ENCODE results near the gene SLC11A2.

SLC11A2 gene

DNA sequence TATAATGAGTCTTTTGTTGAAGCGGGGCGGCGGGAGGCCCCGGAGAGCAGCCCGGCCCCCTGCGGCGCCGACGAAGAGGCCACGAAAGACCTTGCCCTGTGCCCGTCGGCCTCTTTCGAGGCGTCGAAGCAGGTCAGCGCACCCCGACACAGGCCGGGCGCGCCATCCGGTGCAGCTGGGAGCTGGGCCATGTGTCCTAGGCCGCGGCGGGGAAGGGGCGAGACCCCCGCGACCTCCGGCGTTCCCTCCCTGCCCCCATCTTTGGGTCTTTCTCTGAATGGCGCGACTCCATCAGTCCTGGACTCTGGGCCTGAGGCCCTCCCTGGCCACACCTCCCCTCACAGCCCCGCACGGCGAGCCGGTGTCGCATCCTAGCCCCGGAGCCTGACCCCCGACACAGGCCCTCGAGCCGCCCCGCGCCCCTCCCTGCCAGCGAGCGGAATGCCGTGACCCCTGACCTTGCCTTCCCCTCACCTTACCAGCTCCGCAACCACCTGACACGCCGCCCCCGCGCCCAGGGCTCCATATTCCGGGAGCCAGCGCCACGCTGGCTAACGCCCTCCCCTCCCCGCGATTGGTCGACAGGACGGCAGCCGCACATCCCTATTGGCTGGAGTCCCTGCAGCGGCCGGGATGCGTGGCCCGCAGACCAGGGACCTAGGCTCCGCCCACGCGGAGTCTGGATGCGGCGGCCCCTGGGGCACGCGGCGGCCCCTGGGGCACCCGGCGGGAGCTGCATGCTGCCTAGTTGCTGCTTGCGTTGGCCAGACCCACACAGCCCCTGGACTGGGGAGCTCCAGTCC is at the start of gene SLC11A2:
Gene SLC11A2 (minus strand): TSS at position 549 of the 803 bp plus-strand sequence. CDS start 15,656 bp downstream, outside the sequence.
- DNase-seq (ENCODE audit: low spot score): peak; percentile 95

DNA sequence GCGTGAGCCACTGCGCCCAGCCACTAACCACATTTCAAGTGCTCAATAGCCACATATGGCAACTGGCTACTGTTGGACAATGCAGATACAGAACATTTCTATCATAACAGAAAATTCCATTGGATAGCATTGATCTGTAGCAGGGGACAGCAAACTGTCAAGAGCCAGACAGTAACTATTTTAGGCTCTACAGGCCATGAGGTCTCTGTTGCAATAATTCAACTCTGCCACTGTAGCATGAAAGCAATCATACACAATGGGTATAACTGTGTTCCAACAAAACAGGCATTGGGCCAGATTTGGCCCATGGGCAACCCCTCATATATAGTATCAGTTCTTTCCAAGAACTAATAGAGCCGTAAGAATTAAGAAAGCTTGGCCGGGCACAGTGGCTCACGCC is 49.2 kb upstream of the SLC11A2 start:
- DNase-seq (ENCODE audit: low spot score): no peak

DNA sequence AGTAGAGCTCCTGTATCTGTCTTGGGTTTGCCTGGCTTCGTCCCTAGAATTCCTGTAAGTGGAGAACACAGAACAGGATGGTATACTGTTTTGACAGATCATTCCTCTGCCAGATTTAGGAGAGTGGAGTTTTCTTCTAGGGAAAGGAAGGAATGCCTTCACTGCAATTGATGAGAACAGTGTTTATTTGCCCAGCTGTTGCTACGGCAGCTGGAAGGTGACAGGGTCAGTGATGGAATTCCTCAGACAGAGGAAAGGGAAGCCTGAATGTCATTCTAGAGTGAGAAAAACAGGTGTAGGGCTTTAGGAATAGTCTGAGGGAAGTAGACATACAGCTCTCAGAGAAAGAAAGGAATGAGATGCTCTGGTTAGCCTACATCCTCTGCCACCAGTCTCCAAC is 45.5 kb upstream of the SLC11A2 start:
- DNase-seq (ENCODE audit: low spot score): no peak

DNA sequence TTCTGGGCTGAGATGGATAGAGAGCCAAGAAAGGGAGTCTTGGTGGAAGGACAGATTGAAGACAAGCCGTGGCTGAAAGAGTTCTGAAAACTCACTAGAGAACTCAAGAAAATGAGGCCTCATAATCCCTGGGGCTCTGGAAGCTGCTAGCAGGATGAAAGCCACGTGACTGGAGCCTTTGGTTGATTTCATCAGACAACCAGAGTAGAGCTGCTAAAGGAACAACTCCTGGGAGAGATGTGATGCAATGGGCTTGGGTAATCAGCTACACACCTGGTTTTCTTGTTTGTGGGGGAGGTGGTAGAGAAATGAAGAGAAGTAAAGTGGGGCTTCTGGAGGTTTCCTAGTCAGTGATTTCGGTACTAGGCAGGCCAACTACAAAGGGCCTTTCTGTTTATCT is 43.8 kb upstream of the SLC11A2 start:
- no peak for DNase-seq (ENCODE audit: low spot score)

DNA sequence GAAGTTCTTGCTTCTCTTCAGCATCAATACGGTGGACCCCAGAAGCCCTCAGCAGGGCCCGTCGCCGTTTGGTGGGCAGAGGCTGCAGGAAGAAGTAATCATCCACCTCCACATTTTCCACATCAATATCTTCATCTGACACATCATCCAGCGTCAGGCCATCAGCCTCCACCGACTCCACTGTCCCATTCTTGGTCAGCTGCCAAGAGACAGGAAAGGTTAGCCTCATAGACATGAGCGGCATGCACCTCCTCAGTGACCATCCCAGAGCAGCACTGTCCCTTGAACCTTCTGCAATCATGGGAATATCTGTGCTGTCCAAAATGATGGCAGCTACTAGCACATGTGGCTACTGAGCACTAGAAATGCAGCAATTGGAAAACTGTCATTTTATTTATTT is 41.6 kb upstream of the SLC11A2 start:
- DNase-seq (ENCODE audit: low spot score): no peak

DNA sequence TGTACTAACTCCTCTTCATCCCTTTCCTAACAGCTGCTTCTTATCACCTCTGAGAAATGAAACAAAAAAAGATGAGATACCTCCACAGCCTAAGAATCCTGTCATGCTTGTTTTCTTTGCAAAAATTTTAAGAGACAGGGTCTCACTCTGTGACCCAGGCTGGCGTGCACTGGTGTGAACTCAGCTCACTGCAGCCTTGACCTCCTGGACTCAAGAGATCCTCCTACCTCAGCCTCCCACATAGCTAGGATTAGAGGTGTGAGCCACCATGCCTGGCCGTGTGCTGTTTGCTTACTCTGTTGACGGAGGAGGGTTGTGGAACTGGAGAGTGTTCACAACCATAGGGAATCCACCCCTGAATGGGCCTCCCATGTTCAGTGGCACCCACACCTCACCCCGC is 41.0 kb upstream of the SLC11A2 start:
- DNase-seq (ENCODE audit: low spot score): no peak

DNA sequence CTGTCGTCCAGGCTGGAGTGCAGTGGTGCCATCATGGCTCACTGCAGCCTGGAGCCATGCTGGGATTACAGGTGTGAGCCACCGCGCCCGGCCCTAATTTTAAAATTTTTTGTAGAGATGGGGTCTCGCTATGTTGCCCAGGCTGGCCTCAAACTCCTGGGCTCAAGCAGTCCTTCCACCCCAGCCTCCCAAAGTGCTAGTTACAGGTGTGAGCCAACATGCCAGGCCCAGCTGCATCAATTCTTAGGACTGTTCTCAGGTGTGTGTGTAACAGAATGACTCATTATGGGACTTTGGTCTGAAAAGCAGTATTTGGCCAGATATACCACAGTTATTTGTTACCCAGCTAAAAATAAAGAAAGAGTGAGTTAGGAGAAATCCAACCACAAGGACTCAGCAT is 39.3 kb upstream of the SLC11A2 start:
- DNase-seq (ENCODE audit: low spot score): no peak

DNA sequence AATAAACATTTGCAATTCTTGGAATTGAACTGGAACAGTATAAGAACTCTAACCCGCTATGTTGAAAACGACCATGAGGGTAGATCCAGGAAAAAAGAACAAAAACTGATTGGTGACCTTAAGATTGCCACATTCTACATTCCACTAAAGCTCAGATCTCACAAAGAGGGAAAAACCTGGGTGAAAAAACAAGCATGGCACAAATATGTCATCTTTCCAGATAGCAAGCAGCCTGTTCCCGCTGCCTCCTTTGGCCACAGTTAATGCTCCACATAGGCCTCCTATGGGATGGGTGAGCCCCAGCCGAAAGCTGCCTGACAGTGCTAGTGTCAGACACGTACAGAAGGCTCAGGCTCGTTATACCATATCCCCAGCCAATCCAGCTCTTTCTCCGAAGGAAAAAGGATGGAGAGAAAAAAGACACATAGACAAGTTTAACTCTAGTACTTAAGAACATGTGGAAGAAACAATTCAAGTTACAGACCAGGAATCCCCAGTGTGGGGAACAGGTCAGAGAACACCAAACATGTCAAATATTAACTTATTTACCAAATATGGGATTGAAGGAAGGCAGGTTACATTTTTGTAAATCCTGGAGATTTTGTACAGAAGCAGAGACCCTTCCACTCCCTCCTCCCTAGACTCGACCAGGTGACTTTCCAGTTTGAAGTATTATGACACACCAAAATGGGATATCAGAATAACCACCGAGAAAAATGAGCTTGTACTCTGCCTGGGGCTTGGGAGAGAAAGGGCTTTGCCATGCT is 36.6 kb upstream of the SLC11A2 start:
- no peak for DNase-seq (ENCODE audit: low spot score)

DNA sequence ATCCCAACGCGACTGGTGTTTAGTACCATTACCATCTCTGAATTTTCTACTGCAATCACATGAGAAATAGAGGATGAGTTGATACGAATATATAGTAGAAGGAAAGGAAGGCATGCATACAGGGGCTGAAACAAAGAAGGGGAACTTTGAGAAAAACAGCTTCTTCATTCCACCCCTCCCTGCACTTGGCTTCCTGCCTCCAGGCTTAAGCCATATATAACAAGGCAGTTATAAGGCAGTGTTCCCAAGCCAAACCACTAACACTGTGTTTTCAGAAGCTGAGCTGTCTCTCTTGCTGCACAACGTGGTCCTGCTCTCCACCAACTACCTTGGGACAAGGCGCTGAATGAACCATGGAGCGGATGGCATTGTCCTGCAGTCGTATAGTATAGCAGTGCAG is 32.9 kb upstream of the SLC11A2 start:
- no peak for DNase-seq (ENCODE audit: low spot score)

DNA sequence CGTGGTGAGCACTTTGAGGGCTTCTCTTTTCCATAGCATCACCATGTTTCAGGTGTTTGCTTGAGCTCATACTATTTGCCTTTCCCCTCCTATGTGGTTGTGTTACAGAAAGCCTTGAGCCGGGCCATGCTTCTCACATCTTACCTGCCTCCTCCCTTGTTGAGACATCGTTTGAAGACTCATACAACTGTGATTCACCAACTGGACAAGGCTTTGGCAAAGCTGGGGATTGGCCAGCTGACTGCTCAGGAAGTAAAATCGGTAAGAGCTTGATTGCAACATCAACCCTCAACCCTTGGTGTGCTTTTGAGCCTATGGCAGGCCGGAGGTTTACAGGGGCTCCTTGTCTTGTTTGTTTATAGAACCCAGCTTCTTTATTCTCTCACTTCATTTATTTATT is 30.1 kb upstream of the SLC11A2 start:
- no peak for DNase-seq (ENCODE audit: low spot score)

DNA sequence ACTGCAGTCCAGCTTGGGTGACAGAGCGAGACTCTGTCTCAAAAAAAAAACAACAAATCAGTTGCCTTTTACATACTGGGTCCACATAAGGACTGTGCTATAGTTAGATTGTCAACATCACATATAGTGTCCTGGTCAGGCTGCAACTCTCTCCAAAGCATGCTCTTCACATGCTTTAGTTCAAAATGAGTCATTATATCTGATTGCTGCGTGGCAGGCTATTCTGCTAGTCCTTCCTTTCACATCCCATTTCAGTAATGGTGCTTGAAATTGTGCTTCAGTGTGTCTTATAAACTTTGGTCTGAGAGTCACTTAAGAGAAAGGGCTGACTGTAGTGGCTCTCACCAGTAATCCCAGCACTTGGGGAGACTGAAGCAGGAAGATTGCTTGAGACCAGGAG is 28.9 kb upstream of the SLC11A2 start:
- no peak for DNase-seq (ENCODE audit: low spot score)

DNA sequence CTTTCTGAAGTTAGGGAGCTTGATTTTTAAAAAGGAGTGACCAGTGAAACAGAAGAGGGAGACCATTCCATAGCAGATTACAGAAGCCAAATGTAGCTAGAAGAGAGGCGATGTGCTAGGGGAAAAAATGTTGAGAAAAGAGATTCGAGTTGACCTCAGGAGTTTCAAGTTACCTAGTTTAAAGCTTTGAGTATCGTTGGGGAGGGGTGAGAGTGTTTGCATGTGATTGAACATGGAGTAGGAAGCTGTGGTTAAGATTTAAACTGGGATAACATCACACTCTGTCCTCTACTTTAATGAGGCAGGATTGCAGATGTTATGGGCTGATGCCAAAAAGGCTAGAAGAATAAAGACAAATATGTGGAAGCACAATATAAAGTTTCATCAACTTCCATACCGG is 25.6 kb upstream of the SLC11A2 start:
- DNase-seq (ENCODE audit: low spot score): no peak

DNA sequence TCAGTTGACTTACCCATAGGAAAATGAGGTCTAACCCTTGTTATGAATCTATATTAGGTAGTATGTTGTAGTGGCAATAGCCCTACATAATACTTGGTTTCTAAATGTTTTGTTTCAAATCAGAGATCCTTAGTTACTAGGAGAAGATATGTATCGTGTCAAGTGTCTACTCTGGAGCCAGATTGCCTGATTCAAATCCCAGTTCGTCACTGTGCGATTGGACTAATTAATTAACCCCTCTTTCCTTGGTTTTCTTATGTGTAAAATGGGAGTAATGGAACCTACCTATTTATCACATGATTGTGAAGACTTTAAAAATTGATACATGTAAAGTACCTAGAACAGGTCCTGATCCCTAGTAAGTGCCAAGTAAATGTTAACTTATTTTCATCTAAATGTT is 23.3 kb upstream of the SLC11A2 start:
- no peak for DNase-seq (ENCODE audit: low spot score)

DNA sequence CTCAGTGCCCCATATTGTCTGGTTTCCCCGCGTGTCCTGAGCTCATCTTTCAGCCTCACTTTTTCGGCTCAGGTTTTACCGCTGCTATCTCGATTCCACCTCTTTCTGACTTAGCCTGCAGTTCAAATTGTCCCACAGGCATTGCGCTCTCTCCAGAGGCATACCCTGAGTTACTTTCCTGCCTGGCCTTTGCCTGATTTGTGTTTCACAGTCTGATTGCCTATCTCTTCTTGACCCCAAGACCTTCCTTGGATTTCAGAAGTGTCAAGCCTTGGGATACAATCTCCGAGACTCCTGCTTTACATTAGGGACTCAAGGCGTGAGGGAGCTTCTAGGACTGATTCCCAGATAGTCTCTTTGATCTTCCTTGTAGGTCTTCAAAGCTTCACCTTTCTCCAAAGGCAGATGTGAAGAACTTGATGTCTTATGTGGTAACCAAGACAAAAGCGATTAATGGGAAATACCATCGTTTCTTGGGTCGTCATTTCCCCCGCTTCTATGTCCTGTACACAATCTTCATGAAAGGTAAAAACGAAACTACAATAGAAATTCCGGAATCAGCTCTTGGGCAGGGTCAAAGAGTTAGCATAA is 22.6 kb upstream of the SLC11A2 start:
- no peak for DNase-seq (ENCODE audit: low spot score)

DNA sequence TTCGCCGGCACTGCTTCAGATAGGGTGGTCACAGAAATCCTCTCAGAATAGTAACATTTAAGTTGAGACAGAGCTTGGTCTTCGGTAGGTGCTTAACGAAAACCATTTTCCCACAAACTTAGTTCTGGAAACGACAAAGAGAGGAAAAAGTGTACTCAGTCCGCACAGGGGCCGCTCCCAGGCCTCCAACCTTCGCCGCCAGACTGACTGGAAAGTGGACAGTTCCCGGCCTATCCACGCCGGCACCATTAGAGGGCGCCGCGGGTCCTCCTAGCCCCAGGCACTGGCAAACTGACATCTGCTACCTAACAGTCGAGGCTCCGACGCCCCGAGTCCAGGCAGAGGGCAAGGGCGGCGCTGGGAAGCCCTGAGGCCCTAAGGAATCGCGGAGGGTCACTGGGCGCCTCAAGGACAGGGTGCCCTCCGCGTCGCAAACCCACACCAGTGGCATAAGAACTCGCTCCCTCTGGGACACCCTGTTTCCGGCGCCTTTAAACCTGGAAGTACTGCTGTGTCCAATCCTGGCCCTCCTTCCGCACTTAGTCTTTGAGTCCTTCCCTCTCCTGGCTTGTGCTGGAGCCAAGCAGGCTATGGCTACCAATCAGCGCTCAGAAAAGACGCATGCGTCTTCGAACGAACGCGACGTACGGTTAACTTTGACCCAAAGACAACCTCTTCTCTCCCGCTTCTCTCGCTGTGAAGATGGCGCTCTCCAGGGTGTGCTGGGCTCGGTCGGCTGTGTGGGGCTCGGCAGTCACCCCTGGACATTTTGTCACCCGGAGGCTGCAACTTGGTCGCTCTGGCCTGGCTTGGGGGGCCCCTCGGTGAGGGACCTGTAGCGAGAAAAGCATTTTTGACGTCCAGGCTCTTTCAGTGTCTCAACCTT is 21.7 kb upstream of the SLC11A2 start, which contains the start of gene LETMD1:
Gene LETMD1 (plus strand): TSS at position 673 of the 886 bp plus-strand sequence. CDS start 30 bp downstream, at position 703.
- DNase-seq (ENCODE audit: low spot score): peak; percentile 97

DNA sequence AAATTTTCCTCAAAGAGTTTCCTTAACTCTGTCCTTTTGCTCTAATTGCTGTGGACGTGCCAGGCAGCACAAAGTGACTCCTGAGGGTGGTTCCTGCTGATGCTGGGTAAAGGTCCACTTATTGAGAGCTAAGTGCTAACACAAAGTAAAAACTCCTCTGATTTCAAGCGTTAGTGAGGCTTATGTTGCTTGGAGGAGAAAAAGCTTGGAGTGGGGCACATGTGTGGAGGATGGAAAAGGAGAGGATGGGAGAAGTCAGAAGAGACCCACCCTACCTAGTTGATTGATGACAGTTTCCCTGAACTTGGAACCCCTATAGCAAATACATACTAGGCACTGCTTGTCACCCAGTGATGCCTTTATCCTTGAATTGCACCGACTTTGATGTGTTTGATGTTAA is 10.1 kb upstream of the SLC11A2 start:
- no peak for DNase-seq (ENCODE audit: low spot score)

DNA sequence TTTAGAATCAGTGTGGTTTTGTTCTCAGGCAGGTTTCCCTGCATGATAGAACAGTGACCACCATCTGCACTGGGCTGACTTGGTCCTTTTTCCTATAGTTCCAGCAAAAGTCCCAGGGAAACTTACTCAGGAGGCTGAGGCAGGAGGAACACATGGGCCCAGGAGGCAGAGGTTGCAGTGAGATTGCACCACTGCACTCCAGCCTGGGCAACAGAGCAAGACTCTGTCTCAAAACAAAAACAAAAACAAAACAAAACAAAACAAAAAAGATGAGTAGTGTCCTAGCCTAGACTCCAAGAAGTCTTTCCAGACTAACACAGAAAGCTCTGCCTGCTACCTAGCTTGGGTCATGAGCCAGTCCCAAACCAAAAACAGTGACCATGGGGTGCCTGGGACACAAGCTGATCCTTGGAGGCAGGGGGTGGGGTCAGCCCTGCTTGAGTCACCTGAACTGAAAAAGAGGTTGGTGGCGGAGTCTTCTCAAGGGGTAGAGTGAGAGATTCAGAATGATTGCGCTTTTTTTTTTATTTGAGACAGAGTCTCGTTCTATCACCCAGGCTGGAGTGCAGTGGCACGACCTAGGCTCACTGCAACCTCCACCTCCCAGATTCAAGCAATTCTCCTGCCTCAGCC is 7.4 kb upstream of the SLC11A2 start:
- no peak for DNase-seq (ENCODE audit: low spot score)

DNA sequence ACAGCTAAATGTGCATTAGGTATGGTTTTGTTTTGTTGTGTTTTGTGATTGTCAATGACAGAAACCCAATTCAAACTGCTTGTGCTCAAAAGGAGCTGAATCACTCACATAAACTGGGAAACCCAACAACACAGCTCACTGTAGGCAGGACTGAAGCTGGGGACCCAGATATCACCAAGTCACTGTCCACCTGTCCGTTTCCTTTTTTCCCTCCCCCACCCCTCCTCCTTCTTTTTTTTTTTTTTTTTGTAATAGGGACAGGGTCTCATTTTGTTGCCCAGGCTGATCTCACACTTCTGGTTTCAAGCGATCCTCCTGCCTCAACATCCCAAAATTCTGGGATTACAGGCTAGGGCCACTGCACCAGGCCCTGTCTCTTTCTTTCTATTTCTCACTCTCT is 6.9 kb upstream of the SLC11A2 start:
- no peak for DNase-seq (ENCODE audit: low spot score)

DNA sequence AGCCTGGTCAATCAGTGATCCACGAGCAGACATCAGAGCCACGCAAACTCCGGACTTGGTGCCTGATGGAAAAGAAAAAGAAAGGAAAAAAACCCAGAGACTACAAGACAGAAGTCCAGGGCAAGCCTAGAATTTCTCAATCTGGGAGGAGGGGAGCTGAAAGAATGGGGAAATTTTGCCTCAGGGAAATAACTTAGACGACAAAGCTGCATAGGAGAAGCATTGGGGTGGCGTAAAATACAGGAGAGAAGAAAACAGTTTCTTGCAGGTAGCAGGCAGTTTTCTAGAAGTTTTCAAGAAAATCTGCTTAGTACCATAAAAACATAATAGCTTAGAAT is 2.6 kb upstream of the SLC11A2 start:
- DNase-seq (ENCODE audit: low spot score): no peak

DNA sequence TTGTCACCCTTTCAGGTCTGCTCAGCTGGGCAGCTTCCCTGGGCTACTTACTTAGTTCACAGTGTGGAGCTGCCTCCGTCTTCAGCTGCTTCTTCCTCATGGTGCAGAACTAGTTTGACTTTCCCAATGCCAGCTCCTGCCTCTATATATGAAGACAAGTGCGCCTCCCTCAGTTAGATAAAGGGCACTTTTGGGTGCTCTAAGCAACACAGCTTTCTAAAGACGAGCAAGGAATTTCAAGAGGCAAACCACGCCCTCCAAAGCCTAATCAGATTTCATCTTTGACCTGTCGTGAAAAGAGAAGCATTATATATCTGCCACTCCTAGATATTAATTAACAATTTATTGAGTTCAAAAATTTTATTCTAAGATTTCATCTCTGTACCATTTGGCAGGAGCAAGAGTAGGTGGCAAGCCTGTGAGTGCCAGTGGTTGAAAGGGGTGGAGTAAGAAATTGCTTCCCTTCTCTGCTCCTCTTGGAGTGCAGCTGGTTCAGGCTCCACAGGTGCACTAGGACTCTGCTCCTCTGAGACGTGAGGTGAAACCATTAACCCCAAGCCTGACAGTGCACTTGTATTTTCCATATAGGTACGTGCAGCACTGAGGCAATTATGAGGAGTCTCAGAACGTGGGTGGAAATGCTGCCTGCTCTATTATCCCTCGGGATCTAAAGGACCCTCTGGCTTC is 2.1 kb upstream of the SLC11A2 start:
- peak; percentile 49 for DNase-seq (ENCODE audit: low spot score)

DNA sequence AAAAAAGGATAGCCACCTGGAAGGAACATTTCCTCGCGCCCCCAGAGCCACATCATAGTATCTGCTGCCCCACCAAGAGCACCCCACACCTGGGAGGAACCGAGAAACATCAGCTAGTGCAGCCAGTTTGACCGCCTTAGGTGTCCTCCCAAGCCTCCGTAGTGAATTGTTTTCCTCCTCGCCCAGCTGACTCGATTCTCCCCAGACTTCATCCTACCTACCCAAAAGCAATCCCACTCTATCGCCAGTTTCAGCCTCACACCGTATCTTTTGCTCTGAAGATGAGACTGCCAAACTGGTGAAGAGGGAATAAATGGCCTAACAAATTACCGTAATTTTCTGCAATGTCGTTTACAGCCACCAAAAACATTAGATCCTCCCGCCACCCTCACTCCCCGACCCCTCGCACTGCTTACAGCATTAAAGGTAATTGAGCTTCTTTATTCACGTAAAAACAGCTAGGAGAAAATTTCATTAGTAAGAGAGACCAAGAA is 1.2 kb upstream of the SLC11A2 start:
- no peak for DNase-seq (ENCODE audit: low spot score)
